ENCODE results near the gene INSR. TPM values are rescaled to one million over a fixed set of nuclear protein-coding genes. Genes with fewer than 3 reads are reported as not detected.

Gene INSR
- total and polyA plus RNA-seq, 5 donors, result 17.3 to 58.6 (median 53.0) TPM

DNA sequence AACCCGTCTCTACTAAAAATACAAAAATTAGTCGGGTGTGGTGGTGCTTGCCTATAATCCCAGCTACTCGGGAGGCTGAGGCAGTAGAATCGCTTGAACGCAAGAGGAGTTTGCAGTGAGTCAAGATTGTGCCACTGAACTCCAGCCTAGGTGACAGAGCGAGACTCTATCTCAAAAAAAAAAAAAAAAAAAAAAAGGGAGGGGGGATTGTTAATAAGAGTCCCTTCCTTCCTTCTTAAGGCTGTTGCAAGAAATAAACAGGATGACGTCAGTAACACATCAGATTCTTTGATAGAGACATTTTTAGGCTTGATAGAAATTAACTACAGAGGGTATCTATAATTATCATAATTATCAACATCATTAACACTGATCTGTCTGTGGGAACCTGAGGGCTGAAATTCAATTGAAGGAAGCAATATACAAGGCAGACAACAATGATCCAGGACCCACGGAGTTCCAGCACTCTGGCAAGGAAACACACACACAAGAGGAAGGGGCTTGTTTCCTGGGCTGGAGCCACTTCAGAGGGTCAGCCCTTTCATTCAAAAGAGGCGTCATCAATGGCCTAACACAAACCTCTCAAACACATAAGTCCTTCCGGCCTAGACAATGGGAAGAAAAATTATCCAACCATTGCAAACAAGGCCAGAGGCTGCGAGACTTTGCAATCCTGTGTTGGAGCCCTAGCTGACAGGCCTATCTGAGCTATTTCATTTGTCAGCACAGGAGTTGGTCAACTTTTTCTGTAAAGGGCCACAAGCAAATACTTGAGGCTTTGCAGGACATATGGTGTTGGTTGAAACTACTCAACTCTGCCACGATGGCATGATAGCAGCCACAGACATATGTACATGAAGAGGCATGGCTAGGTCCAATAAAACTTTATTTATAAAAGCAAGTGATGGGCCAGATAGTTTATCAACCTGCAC is 105.2 kb downstream of the INSR start:
- DNase-seq, result peak in 1 of 3 donors; percentile 32
- 65% methylated on average over 12 of the region's 12 CpGs for WGBS

DNA sequence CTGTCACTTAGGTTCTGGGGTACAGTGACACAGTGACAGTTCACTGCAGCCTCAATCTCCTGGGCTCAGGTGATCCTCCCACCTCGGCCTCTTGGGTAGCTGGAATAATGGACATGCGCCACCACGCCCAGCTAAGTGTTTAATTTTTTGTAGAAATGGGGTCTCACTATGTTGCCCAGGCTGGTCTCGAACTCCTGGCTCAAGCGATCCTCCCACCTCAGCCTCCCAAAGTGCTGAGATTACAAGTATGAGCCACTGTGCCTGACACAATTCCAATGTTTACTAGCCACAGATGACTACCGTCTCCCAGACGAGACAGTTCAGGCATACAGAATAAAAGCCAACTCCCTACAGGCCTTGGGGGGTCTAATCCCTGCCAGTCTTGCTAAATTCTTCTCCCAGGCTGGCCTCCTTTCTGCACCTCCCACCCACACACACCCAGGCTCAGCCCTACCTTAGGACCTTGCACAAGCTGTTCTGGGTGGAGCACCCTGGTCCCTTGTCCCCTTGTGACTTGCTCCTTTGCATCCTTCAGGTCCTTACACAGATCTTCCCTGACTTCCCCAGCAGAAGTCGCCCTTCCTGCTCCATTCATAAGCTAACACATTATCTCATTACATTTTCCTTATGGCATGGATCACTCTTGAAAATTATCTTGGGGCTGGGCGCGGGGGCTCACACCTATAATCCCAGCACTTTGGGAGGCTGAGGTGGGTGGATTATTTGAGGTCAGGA is 106.4 kb downstream of the INSR start:
- H3K4me1 ChIP-seq (ENCODE audit: control insufficient read depth, insufficient read depth, low read length), result peaks cover 2% of the 10 kb centered on the region
- no peaks in the 10 kb centered on the region for H3K9me3 ChIP-seq (ENCODE audit: control insufficient read depth, low read length)
- peak in 1 of 2 donors; percentile 50 for ATAC-seq
- H3K4me3 ChIP-seq (ENCODE audit: low read length), result no peak overlapping the region
- DNase-seq, result no peak
- H3K27ac ChIP-seq (ENCODE audit: low read length), result no peak overlapping the region
- H3K27me3 ChIP-seq (ENCODE audit: control insufficient read depth, insufficient read depth), result no peaks in the 10 kb centered on the region
- intact Hi-C loops (cut with DNase I), result no loop called here
- WGBS, result 82% methylated on average over 10 of the region's 10 CpGs

More for the DNA sequence above, 105.2 kb downstream of the INSR start:
- Histone ChIP-seq H3K27me3 (ENCODE audit: control insufficient read depth, insufficient read depth) (no peaks in the 10 kb centered on the region), H3K9me3 (ENCODE audit: control insufficient read depth, low read length) (no peaks in the 10 kb centered on the region), H3K4me1 (ENCODE audit: control insufficient read depth, insufficient read depth, low read length) (peaks cover 2% of the 10 kb centered on the region), H3K27ac (ENCODE audit: low read length) (no peak overlapping the region), H3K4me3 (ENCODE audit: low read length) (no peak overlapping the region)
- intact Hi-C loops (cut with DNase I), result no loop called here
- ATAC-seq, result peak; percentile 69 to 93

DNA sequence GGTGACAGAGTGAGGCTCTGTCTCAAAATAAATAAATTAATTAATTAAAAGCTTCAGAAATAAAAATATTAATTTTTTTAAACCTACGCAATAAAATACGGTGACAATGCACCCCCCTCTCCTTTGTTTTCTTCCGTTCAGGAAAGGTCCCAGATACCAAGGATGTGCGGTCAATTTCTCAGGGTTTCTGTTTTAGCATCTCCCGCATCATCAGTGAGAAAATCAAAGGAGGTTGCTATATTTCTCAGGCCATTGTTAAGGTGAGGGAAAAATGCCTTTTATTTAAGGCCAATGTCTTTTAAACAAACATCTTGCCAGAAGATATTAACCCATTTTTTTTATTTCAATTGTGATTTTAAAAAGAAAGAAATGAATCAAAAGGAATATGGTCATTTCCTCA is 111.7 kb downstream of the INSR start:
- no peak overlapping the region for H3K4me3 ChIP-seq (ENCODE audit: low read length)
- no peaks in the 10 kb centered on the region for H3K9me3 ChIP-seq (ENCODE audit: control insufficient read depth, low read length)
- H3K4me1 ChIP-seq (ENCODE audit: control insufficient read depth, insufficient read depth, low read length), result peaks cover 11% of the 10 kb centered on the region
- 62% methylated on average over 5 of the region's 5 CpGs for WGBS
- H3K27ac ChIP-seq (ENCODE audit: low read length), result no peak overlapping the region
- ATAC-seq, result no peak
- H3K27me3 ChIP-seq (ENCODE audit: control insufficient read depth, insufficient read depth), result no peaks in the 10 kb centered on the region
- intact Hi-C loops (cut with DNase I), result no loop called here
- DNase-seq, result no peak

DNA sequence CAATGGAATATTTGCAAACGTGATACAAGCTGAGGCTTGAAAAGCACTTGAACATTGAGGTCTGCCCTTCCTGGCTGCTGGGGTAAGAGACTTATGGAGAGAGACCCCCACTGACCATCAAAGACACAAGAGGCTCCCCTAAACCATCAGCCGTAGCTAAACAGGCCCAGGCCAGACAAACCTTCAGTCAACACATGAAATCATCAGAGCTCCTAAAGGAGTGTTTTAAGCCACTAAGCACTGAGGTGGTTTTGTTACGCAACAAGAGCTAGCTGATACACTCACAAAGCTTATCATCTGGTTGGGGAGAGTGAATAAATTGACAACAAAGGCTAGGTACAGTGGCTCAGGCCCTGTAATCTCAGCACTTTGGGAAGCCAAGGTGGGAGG is 114.3 kb downstream of the INSR start:
- intact Hi-C loops (cut with DNase I), result no loop called here
- Histone ChIP-seq H3K27me3 (ENCODE audit: control insufficient read depth, insufficient read depth) (no peaks in the 10 kb centered on the region), H3K4me1 (ENCODE audit: control insufficient read depth, insufficient read depth, low read length) (peaks cover 9% of the 10 kb centered on the region), H3K4me3 (ENCODE audit: low read length) (no peak overlapping the region), H3K27ac (ENCODE audit: low read length) (no peak overlapping the region), H3K9me3 (ENCODE audit: control insufficient read depth, low read length) (no peaks in the 10 kb centered on the region)
- no peak for DNase-seq
- WGBS, result 87% methylated on average over 3 of the region's 3 CpGs
- ATAC-seq, result no peak

DNA sequence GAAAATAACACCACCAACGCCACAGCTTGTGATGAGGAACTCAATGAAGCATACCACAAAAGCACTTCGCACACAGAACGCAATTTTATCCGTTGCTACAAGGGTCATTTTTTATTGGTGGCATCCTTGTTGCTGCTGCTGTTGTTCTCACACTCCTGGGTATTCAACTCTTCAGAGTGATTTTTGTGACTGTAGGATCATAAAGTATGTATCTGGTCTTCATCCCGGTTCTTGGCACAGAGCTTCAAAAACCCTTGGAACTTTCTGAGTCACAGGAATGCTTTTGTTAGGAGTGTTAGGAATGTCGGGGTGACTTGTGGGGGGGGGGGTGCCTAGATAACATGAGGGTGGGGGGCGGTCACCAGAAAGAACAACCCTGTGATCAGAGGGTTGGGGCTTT is 116.3 kb downstream of the INSR start:
- no peaks in the 10 kb centered on the region for H3K27me3 ChIP-seq (ENCODE audit: control insufficient read depth, insufficient read depth)
- peaks cover 9% of the 10 kb centered on the region for H3K4me1 ChIP-seq (ENCODE audit: control insufficient read depth, insufficient read depth, low read length)
- H3K4me3 ChIP-seq (ENCODE audit: low read length), result no peak overlapping the region
- DNase-seq (no peak), ATAC-seq (no peak)
- 59% methylated on average over 7 of the region's 7 CpGs for WGBS
- intact Hi-C loops (cut with DNase I), result no loop called here
- H3K27ac ChIP-seq (ENCODE audit: low read length), result no peak overlapping the region
- H3K9me3 ChIP-seq (ENCODE audit: control insufficient read depth, low read length), result no peaks in the 10 kb centered on the region

DNA sequence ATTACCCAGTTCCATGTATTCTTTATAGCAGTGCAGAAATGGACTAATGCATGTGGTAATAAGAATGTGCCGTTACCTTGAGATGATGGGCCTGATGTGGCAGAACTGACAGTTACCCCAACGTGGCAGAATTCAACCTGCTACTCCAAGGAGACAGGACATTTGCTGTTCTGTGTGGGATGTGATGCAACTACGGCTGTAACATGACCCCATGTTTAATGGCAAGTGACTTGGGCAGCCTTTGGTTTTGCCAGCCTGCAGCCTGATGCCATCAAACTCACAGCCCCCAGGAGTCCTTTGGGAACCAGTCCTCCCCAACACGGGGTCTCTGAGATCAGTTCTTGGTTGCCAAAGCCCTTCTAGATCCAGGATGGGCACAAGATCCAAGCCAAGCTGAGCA is 117.4 kb downstream of the INSR start:
- no peaks in the 10 kb centered on the region for H3K9me3 ChIP-seq (ENCODE audit: control insufficient read depth, low read length)
- H3K27ac ChIP-seq (ENCODE audit: low read length), result no peak overlapping the region
- no peak for DNase-seq
- peaks cover 6% of the 10 kb centered on the region for H3K4me1 ChIP-seq (ENCODE audit: control insufficient read depth, insufficient read depth, low read length)
- H3K4me3 ChIP-seq (ENCODE audit: low read length), result no peak overlapping the region
- intact Hi-C loops (cut with DNase I), result no loop called here
- 88% methylated on average over 4 of the region's 4 CpGs for WGBS
- ATAC-seq, result no peak
- H3K27me3 ChIP-seq (ENCODE audit: control insufficient read depth, insufficient read depth), result no peaks in the 10 kb centered on the region

DNA sequence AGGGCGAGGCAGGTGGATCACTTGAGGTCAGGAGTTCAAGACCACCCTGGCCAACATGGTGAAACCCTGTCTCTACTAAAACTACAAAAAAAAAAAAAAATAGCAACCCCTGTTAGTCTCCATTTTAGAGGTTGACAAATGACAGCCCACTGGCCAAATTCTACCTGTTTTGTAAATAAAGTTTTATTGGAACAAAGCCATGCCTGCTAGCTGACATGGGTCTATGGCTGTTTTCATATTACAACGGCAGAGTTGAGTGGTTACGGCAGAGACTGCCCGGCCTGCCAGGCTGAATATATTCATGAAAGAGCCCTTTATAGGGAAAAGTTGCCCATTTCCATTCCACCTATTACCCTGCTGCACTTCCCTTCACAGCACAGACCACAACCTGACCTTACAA is 121.4 kb downstream of the INSR start:
- Histone ChIP-seq H3K9me3 (ENCODE audit: control insufficient read depth, low read length) (no peaks in the 10 kb centered on the region), H3K4me3 (ENCODE audit: low read length) (no peak overlapping the region), H3K27ac (ENCODE audit: low read length) (no peak overlapping the region), H3K27me3 (ENCODE audit: control insufficient read depth, insufficient read depth) (no peaks in the 10 kb centered on the region), H3K4me1 (ENCODE audit: control insufficient read depth, insufficient read depth, low read length) (no peaks in the 10 kb centered on the region)
- no peak for ATAC-seq
- 96% methylated on average over 4 of the region's 4 CpGs for WGBS
- intact Hi-C loops (cut with DNase I), result no loop called here
- no peak for DNase-seq

DNA sequence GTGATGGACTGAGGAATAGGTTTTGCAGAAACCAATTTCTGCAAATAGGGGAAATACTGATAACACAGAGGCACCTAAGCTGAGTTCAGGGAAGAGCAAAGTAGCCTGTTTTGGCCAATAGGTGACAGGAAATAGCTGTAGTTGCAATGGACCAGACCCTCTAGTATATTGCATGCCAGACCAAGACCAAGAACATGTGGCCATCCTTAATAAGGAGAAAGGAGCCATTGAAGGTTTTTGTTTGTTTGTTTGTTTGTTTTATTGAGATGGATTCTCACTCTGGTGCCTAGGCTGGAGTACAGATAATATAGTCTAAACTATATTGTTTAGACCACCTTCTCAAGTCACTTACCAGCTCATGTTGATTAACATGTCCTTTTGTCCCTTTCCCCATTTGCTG is 123.2 kb downstream of the INSR start:
- ATAC-seq (no peak), DNase-seq (no peak)
- no peaks in the 10 kb centered on the region for H3K9me3 ChIP-seq (ENCODE audit: control insufficient read depth, low read length)
- H3K27me3 ChIP-seq (ENCODE audit: control insufficient read depth, insufficient read depth), result no peaks in the 10 kb centered on the region
- H3K4me3 ChIP-seq (ENCODE audit: low read length), result no peak overlapping the region
- no peaks in the 10 kb centered on the region for H3K4me1 ChIP-seq (ENCODE audit: control insufficient read depth, insufficient read depth, low read length)
- intact Hi-C loops (cut with DNase I), result no loop called here
- no peak overlapping the region for H3K27ac ChIP-seq (ENCODE audit: low read length)

DNA sequence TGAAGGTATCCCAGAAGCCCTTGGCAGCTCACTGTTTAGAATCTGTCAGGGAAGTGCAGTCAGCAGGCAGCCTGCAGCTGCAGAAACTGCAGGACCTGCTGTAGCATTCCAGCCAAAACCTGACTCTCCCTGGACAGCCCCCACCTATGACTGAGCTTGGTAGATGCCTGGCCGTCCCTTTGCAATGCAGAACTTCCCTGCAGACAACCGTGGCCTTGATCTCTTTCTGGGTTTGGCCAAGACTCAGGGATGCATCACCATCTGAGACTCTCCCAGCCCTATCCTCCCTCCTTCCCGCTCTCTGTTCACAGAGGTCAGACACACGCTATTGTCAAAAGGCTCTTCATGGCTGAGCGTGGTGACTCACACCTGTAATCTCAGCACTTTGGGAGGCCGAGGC is 125.3 kb downstream of the INSR start:
- Histone ChIP-seq H3K9me3 (ENCODE audit: control insufficient read depth, low read length) (no peaks in the 10 kb centered on the region), H3K27me3 (ENCODE audit: control insufficient read depth, insufficient read depth) (no peaks in the 10 kb centered on the region), H3K4me3 (ENCODE audit: low read length) (no peak overlapping the region), H3K27ac (ENCODE audit: low read length) (no peak overlapping the region), H3K4me1 (ENCODE audit: control insufficient read depth, insufficient read depth, low read length) (no peaks in the 10 kb centered on the region)
- no peak for ATAC-seq
- no peak for DNase-seq
- intact Hi-C loops (cut with DNase I), result no loop called here
- 90% methylated on average over 6 of the region's 6 CpGs for WGBS

DNA sequence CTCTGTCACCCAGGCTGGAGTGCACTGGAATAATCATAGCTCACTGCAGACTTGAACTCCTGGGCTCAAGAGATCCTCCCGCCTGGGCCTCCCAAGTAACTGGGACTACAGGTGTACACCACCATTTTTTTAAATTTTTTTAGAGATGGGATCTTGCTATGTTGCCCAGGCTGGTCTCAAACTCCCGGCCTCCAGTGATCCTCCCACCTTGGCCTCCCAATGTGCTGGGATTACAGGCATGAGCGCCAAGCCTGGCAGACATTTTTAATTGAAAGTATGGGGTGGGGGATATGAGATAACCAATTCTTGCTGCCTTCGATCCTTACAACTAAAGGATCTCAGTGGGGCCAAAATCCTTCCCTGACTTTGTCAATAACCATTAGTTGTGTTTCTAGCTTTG is 132.9 kb downstream of the INSR start:
- WGBS, result 85% methylated on average over 4 of the region's 4 CpGs

More for the DNA sequence above, 132.9 kb downstream of the INSR start:
- intact Hi-C loops (cut with DNase I), result no loop called here
- no peak for ATAC-seq
- Histone ChIP-seq H3K4me1 (ENCODE audit: control insufficient read depth, insufficient read depth, low read length) (peaks cover 5% of the 10 kb centered on the region), H3K27ac (ENCODE audit: low read length) (no peak overlapping the region), H3K27me3 (ENCODE audit: control insufficient read depth, insufficient read depth) (no peaks in the 10 kb centered on the region), H3K9me3 (ENCODE audit: control insufficient read depth, low read length) (no peaks in the 10 kb centered on the region), H3K4me3 (ENCODE audit: low read length) (no peak overlapping the region)
- DNase-seq, result no peak
